Loucy (cell line): Measurements from ENCODE around the gene BTBD19.

Experiments
- H2AFZ ChIP-seq: fragments of 200-600 bp; sonication (generic); 2 replicates; pipeline ENCODE4 v1.6.0; 2016; ENCODE audit warnings: antibody characterized with exemption, mild to moderate bottlenecking, low read length, moderate library complexity
- H3F3A ChIP-seq: fragments of 200-600 bp; 2 replicates; pipeline ENCODE4 v1.6.0; 2016; ENCODE audit warnings: antibody characterized with exemption, low read depth, mild to moderate bottlenecking
- H3K27me3 ChIP-seq: fragments of 200-600 bp; sonication (generic); 2 replicates; pipeline ENCODE4 v1.6.1; 2014; ENCODE audit warnings: low read length, mild to moderate bottlenecking; ENCODE audit not compliant: insufficient read depth, poor library complexity, severe bottlenecking
- H3K36me3 ChIP-seq: fragments of 200-600 bp; sonication (generic); 2 replicates; pipeline ENCODE4 v1.6.1; 2016; ENCODE audit warnings: low read length; ENCODE audit not compliant: insufficient read depth
- H3K4me1 ChIP-seq: fragments of 200-600 bp; sonication (generic); 2 replicates; pipeline ENCODE4 v1.5.1; 2014; ENCODE audit warnings: low read length, mild to moderate bottlenecking; ENCODE audit not compliant: insufficient read depth, poor library complexity, severe bottlenecking
- H3K4me2 ChIP-seq: fragments of 200-600 bp; sonication (generic); 2 replicates; pipeline ENCODE4 v1.6.0; 2014; ENCODE audit warnings: antibody characterized with exemption, low read length, low read depth, mild to moderate bottlenecking; ENCODE audit not compliant: poor library complexity, severe bottlenecking
- H3K4me3 ChIP-seq: fragments of 200-600 bp; sonication (generic); 2 replicates; pipeline ENCODE4 v1.5.1; 2014; ENCODE audit warnings: low read length, mild to moderate bottlenecking, mixed read lengths; ENCODE audit not compliant: poor library complexity, severe bottlenecking
- H3K79me2 ChIP-seq: fragments of 200-600 bp; sonication (generic); 2 replicates; pipeline ENCODE4 v1.6.1; 2014; ENCODE audit warnings: low read length; ENCODE audit not compliant: insufficient read depth
- H3K9ac ChIP-seq: fragments of 200-600 bp; sonication (generic); 2 replicates; pipeline ENCODE4 v1.6.0; 2014; ENCODE audit warnings: mild to moderate bottlenecking, low read depth, low read length, moderate library complexity; ENCODE audit not compliant: poor library complexity, severe bottlenecking
- H3K9me2 ChIP-seq: fragments of 200-600 bp; sonication (generic); replicated peaks from 2 replicates; pipeline ENCODE4 v1.6.1; 2016; ENCODE audit warnings: low read depth, low read length, mixed read lengths
- H3K9me3 ChIP-seq: fragments of 200-600 bp; sonication (generic); 2 replicates; pipeline ENCODE4 v1.6.1; 2014; ENCODE audit warnings: mild to moderate bottlenecking, antibody characterized with exemption, low read length, low read depth; ENCODE audit not compliant: insufficient read depth
- H4K20me1 ChIP-seq: fragments of 200-600 bp; sonication (generic); 2 replicates; pipeline ENCODE4 v1.6.0; 2014; ENCODE audit warnings: antibody characterized with exemption, low read length, mild to moderate bottlenecking; ENCODE audit not compliant: insufficient read depth, poor library complexity, severe bottlenecking
- CTCF ChIP-seq: fragments of 200-600 bp; sonication (generic); conservative IDR thresholded peaks from 2 replicates; pipeline ENCODE4 v1.5.1; 2014; ENCODE audit warnings: mild to moderate bottlenecking, antibody characterized with exemption, low read length
- EZH2phosphoT487 ChIP-seq: fragments of 200-600 bp; IDR thresholded peaks from 2 replicates; pipeline ENCODE4 v1.6.1; 2018; ENCODE audit warnings: antibody characterized with exemption, mild to moderate bottlenecking, moderate library complexity, borderline replicate concordance

The BTBD19 gene

DNA sequence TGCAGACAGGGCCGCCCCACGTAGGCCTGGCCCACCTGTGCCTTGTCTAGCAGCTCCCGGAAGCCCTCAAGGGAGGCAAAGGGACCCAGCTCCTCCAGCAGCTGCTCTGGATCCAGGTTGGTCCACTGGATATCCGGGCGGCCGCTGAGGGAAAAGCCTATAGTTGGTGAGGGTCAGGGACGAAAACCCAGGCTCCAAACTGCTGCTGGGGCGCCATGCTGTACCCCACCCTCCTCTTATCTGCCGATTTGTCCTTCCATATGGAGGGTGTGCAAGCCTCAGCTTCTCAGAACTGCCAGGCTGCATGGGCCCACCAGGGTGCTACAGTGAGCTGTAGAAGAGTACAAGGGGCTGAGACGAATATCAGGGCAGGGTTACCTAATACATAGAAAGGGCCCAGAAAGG is 22.6 kb downstream of the BTBD19 start:
- Histone ChIP-seq H3K4me3 (no peak overlapping the region), H2AFZ (0 out of 2 replicates have a peak overlapping the region, but pooled peaks have one; percentile 0)

DNA sequence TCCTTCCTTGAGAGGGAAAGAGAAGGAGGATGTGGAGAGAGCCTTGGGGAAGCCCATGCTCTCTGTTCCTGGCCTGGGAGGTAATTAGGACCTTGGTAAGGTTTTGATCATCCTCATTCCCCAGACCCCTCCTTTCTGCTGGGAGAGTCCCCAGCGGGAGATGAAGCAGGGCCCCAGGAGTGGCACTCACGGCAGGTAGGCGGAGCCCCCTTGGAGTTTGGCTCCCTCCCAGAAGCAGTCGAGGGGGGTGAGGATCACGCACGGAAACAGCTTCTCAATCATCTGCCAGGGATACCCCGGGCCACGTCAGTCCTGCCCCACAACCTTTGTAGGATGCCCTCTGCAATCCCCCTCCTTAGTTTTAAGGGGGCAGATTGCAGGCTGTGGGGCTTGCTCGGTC is 23.2 kb downstream of the BTBD19 start:
- H2AFZ ChIP-seq, result 0 out of 2 replicates have a peak overlapping the region, but pooled peaks have one; percentile 0
- H3K4me3 ChIP-seq, result no peak overlapping the region
- no peaks in the 10 kb centered on the region for H3F3A ChIP-seq
- H3K4me1 ChIP-seq, result no peaks in the 10 kb centered on the region
- no peaks in the 10 kb centered on the region for H3K27me3 ChIP-seq
- no peak overlapping the region for H3K4me2 ChIP-seq
- no peaks in the 10 kb centered on the region for H3K36me3 ChIP-seq
- H3K79me2 ChIP-seq, result no peaks in the 10 kb centered on the region
- H3K9me3 ChIP-seq, result no peaks in the 10 kb centered on the region
- H3K9me2 ChIP-seq, result no peaks in the 10 kb centered on the region
- TF ChIP-seq EZH2phosphoT487 (no peak), CTCF (no peak)
- H3K9ac ChIP-seq, result no peak overlapping the region
- no peaks in the 10 kb centered on the region for H4K20me1 ChIP-seq

More for the DNA sequence above, 22.6 kb downstream of the BTBD19 start:
- no peaks in the 10 kb centered on the region for H3K9me2 ChIP-seq
- no peaks in the 10 kb centered on the region for H3K36me3 ChIP-seq
- H3K9me3 ChIP-seq, result no peaks in the 10 kb centered on the region
- H3K4me1 ChIP-seq, result no peaks in the 10 kb centered on the region
- no peak overlapping the region for H3K4me2 ChIP-seq
- no peaks in the 10 kb centered on the region for H3K27me3 ChIP-seq
- H3K9ac ChIP-seq, result no peak overlapping the region
- TF ChIP-seq EZH2phosphoT487, result no peak
- no peak for TF ChIP-seq CTCF
- no peaks in the 10 kb centered on the region for H4K20me1 ChIP-seq
- H3K79me2 ChIP-seq, result no peaks in the 10 kb centered on the region
- no peaks in the 10 kb centered on the region for H3F3A ChIP-seq

DNA sequence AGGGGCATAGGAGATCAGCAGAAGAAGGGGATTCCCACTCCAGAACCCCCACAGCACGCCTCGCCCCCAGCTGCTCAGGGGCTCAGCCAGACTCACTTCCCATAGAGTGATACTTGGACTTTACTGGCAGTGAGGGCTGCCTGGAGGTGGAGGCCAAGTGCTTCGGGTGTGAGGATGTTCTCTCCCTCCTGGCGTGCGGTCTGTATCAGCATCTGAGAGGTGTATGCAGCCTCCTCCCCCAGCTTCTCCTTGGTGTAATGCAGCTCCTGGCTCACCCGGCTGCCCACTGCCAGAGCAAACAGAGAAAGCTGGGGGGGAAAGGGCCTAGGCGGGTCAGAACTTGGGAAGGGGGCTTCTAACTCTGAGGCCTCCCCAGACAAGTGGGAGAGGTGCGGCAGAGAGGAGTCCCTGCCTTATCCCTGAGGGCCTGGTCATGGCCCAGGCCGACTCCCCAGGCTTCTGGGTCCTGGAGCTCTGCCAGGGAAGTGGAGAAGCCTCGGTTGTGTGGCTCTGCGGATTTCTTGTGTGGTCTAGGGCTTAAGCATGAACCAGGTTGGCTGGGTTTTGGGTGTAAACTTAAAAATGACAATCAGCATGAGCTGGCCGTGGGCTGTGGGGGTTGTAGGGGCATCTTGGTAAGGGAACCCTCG is 23.9 kb downstream of the BTBD19 start:
- Histone ChIP-seq H3K9me3 (no peaks in the 10 kb centered on the region), H3K27me3 (no peaks in the 10 kb centered on the region), H3K79me2 (no peaks in the 10 kb centered on the region), H3K4me3 (no peak overlapping the region), H3K4me1 (no peaks in the 10 kb centered on the region), H3K9me2 (no peaks in the 10 kb centered on the region), H2AFZ (no peak overlapping the region), H3K4me2 (no peak overlapping the region), H3K9ac (no peak overlapping the region), H3K36me3 (no peaks in the 10 kb centered on the region), H3F3A (no peaks in the 10 kb centered on the region), H4K20me1 (no peaks in the 10 kb centered on the region)
- no peak for TF ChIP-seq CTCF
- TF ChIP-seq EZH2phosphoT487, result no peak
